ENCODE data around the gene ZNF260. TPM values are rescaled to one million over a fixed set of nuclear protein-coding genes. Genes with fewer than 3 reads are reported as not detected.

The ZNF260 gene
- 8.1 and 10.5 TPM in 2 replicates for total RNA-seq

GRCh38 chr19:36528194-36528920, at the start of gene ZNF260:
ZNF260 (minus strand) TSS chr19:36528271; CDS start chr19:36515238, 13,033 bp downstream.

GRCh38 chr19:36573020-36573894, 45.2 kb upstream of the ZNF260 start, which contains the start of gene ZNF529:
ZNF529 (minus strand) TSS chr19:36573292; CDS start chr19:36572346, 946 bp downstream.

GRCh38 chr19:36489118-36489919, 38.8 kb downstream of the ZNF260 start, which contains the start of gene ZNF566:
ZNF566 (minus strand) TSS chr19:36489561; CDS start chr19:36476557, 13,004 bp downstream.

Other genes with a start within 250 kb of the ZNF260 start
- gene ZFP14, start 149.1 kb downstream of the ZNF260 start, total RNA-seq: 2.2 and 3.0 TPM in 2 replicates
- 4.4 and 5.9 TPM in 2 replicates for gene ZFP82, start 109.6 kb downstream of the ZNF260 start, total RNA-seq
- gene ZNF566, start 38.7 kb downstream of the ZNF260 start, total RNA-seq: 8.7 and 9.2 TPM in 2 replicates
- 7.2 and 10.3 TPM in 2 replicates for gene ZNF529, start 45.0 kb upstream of the ZNF260 start, total RNA-seq
- gene ZNF382, start 77.0 kb upstream of the ZNF260 start, total RNA-seq: 9.2 and 10.9 TPM in 2 replicates
- 8.2 and 9.2 TPM in 2 replicates for gene ZNF461, start 138.6 kb upstream of the ZNF260 start, total RNA-seq
- 5.7 and 5.9 TPM in 2 replicates for gene ZNF567, start 159.3 kb upstream of the ZNF260 start, total RNA-seq
- gene ZNF850, start 244.5 kb upstream of the ZNF260 start, total RNA-seq: 4.2 and 9.2 TPM in 2 replicates

Data from placental pericyte (primary cell).